ENCODE measurements around the gene KDM2B.

Gene KDM2B

GRCh38 chr12:121560392-121561008 lies 20.3 kb downstream of the KDM2B start:
- no peak for DNase-seq

- DNase-seq, result no peak
Observed at GRCh38 chr12:121558956-121559355, 21.9 kb downstream of the KDM2B start.

DNA sequence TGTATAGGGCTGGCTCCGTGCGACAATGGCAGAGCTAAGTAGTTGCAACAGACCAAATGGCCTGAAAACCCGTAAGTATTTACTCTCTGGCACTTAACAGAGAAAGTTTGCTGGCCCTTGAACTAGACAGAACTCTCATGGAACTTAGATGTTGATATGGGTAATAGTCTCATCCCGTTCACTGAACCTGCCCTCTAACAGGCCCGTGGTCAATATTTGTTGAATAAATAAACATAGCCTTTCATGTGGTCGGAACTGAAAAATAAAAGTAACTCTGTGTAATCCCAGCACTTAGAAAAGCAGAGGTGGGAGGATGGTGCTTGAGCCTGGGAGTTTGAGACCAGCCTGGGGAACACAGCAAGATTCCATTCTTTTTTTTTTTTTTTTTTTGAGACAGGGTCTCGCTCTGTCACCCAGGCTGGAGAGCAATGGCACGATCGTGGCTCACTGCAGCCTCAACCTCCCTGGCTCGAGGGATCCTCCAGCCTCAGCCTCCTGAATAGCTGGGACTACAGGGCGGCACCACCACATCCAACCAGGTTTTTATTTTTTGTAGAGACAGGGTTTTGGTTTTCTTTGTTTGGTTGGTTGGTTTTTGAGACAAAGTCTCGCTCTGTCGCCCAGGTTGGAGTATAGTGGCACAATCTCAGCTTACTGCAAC lies 29.7 kb downstream of the KDM2B start:
- no peak for DNase-seq

DNA sequence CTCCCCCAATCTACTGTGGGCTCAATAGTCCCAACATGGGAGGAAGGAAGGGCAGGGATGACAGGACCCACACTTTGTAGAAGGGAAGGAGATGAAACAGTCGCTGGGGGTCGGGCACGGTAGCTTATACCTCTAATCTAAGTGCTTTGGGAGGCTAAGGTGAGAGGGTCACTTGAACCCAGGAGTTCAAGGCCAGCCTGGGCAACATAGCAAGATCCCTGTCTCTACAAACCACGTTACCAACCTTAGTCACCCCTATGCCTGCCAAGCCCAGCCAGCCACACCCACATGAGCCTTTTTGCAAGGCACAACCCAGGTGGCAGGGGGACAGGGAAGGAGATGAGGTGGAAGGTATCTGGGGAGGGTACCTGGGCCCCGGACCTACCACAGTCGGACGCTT lies 31.7 kb downstream of the KDM2B start:
- DNase-seq, result no peak

DNA sequence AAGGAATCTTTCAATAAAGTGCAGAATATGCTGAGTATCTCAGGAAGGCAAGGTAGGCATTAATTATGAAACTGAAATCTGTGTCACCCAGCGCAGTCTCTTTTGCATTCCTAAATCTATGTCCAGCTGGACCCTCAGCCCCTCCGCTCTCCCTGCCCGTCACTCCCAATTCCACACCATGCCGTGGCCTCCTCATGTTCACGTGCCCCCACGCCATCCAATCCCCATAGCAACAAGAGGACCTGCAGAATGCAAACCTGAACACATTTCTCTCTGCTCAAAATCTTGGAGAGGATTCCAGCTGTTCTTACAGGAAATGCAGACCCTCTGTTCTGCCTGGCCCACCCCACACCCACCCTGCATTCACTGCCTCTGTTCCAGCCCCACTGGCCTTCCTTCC lies 35.3 kb downstream of the KDM2B start:
- DNase-seq, result no peak

DNA sequence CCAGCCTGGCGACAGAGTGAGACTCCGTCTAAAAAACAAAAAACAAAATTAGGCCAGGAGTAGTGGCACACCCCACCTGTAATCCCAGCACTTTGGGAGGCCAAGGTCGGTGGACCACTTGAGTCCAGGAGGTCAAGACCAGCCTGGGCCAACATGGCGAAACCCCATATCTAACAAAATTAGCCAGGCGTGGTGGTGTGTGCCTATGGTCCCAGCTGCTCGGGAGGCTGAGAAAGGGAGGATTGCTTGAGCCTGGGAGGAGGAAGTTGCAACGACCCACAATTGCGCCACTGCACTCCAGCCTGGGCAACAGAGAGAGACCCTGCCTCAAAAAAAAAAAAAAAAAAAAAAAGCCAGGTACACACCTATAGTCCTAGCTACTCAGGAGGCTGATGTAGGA lies 37.0 kb downstream of the KDM2B start:
- no peak for DNase-seq

DNA sequence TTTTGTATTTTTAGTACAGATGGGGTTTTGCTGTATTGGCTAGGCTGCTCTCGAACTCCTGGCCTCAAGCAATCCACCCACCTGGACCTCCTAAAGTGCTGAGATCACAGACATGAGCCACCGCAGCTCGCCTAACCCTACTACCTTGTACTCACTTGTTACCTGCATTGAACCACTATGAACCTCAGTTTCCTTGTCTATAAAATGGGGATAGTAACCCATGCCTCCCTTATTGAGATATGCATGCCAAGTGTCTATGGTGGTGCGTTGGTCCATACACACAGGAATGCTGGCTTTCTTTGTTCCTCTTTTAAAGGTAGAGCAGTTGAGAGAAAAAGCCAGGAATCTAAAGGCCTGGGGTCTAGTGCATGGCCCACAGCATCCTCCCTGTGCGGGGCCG lies 40.9 kb downstream of the KDM2B start:
- no peak for DNase-seq

- DNase-seq, result no peak
Observed at GRCh38 chr12:121538699-121539061, 42.1 kb downstream of the KDM2B start.

DNA sequence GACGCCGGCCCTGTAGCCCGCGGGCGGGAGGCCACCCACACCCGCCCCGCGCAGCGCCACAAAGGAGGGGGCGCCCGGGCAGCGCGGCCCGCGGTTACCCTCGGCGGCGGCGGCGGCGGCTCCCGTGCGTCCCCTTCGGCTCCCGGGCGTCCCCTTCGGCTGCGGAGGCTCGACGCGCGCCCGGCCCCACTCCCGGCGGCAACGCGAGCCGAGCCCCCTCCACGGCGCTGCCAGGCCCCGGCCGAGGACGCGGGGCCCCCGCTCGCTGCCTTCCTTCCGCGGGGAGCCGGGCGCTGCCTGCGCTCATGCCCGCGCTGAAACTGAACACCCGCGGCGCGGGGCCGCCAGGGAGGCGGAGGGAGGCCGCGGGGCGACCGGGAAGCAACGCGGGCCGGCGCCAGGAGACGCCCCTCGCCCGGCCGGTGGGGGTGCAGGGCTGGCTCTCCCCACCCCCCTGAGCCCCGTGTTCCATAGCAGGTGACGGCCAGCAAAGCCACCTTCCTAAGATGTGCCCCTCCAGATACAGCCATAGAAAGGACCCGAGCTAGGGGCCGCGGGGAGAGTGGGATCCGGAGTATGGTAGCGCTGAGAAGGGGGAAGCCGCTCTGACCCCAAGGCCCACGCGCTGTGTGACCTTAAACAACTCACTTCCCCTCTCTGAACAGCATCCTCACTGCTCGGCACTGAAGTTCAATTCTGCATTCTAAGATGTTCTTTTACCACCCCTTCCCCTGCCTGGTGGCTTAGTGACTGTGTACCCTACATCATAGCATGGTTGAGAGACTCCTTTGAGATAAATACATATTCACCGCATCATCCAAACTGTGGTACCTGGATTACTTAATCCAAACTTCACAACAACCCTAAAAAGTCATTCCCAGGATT lies 42.8 kb downstream of the KDM2B start:
- no peak for DNase-seq

- peak; percentile 36 for DNase-seq
Observed at GRCh38 chr12:121536899-121537813, 43.7 kb downstream of the KDM2B start.

DNA sequence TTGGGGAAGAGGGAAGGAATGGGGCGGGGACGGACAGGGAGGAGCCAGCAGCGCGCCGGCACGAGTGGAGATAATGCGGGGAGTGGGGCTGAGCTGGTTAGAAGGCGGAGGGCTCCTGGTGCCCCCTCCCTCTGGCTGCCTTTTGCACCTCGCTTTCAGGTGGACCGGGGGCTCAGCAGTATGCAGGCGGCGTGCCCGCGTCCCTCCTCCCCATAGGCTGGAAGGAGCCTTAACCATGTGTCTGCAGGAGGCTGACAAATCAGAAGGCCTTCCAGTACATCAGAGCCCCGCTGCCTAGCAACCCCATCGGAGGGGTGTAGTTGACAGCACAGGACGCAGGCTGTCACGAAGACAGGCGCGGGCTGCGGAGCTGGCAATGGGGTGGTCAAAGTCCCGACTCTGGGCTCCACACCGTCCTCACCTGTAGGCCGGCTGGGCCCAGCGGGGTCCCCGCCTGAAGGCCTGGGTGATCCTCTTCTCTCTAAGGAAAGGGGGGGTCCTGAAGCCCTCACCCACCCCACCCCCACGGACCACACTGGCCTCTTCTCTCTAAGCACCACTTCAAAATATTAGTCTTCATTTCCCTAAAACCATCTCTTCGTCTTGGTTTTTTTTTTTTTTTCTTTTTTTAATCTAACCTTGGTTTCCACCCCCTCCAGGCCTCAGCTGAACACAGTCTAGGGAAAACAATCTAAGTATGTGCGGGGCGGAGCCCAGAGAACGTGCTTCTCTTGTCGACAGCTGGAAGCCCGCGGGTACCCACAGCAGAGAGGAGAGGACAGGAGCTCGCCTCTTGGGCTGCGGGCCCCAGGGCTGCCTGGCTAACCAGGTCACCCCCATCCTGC lies 44.5 kb downstream of the KDM2B start:
- peak; percentile 89 for DNase-seq

GRCh38 chr12:121535150-121536053 lies 45.4 kb downstream of the KDM2B start:
- no peak for DNase-seq

DNA sequence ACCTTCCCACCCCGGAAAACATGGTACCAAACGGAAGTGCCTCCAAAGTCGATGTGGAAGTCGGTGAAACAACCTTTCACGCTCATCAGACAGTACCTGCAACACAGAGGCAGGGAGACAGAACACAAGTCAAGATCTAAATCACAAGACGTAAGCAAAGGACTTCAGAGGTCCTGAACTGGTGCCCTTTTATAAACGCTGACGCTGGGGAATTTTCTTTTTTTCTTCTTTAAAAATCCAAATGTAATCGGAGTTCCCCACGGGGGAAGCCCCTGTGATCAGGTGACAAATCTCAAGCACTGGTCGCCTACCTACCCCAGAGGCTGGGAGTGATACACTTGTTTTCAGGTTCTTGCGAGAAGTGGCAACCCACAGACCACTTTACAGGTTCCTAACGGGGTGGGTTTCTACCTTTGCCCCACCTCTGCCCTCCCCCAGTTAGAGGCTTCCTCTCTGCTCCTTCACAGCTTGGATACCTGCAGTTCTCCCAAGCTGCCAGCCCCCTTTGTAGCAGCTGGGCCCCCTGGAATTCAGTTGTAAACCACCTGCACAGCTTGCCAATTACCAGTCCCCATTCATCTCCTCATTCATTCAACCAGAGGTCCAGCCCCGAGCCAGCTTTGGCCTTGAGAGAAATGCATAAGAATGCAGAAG lies 46.2 kb downstream of the KDM2B start:
- DNase-seq, result no peak

DNA sequence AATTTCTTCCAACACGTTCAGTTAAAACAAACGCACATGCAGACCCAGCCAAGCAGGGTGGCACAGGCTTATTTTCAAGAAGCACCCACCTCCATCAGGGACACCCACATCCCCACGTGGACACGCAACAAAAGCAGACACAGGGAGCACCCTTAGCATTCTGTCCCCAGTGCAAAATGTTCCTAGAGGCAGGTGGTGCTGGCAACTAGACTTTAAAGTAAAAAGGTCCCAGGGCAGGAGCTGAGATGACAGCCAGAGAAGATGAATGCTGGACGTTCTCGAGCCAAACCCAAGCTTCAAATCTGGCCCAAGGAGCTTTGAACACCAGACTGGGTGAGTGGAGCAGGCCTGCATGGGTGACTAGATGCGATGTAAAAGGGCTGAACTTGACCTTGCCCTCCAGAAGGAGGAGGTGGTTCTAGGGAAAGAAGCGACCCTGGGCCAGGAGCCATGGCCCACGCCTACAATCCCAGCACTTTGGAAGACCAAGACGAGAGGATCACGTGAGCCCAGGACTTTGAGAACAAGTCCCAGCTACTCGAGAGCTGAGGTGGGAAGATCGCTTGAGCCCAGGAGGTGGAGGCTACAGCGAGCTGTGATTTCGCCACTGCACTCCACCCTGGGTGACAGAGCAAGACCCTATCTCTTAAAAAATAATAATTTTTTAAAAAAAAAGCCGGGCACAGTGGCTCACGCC lies 47.3 kb downstream of the KDM2B start:
- no peak for DNase-seq

DNA sequence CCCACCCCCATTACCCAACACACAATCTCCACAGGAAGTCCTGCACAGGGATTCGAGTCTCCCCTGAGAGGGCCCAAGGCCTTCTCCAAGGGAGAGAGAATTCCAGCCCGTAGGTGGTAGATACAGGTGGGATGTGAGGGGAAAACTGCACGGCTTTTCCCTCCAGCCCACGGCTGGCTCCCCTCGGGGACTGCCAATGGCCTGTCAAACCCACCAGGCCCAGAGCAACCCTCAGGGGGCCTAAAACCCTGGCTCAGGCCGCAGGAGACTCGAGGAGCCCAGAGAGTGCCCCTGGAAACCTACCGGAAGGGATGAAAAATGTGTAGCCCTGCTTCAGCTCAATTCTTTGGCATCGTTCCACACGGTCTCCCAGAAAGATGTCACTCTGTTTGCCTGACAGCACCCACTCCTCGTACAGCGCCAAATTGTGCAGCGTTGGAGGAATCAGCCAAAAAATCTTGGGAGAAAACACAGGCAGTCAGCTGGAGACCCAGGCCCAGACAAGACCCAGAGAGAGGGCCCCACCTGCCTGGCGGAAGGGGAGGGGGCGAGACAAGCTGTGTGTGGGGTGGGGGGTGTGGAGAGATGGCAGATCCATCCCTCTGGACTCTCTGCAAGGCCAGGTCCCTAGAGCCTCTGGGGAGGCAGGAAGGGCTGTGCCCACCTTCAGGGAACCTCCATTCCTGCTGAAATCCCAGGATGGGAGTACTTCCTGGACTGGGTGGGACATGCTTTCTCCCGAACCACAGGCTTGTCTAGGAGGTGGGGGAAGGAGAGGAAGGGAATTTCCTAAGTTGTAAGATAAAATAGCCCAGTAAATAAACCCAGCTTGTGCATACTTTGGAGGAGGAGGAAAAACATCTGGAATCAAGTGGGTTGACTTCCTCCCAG lies 48.1 kb downstream of the KDM2B start:
- peak; percentile 35 for DNase-seq

- DNase-seq, result no peak
Observed at GRCh38 chr12:121531356-121531750, 49.5 kb downstream of the KDM2B start.

DNA sequence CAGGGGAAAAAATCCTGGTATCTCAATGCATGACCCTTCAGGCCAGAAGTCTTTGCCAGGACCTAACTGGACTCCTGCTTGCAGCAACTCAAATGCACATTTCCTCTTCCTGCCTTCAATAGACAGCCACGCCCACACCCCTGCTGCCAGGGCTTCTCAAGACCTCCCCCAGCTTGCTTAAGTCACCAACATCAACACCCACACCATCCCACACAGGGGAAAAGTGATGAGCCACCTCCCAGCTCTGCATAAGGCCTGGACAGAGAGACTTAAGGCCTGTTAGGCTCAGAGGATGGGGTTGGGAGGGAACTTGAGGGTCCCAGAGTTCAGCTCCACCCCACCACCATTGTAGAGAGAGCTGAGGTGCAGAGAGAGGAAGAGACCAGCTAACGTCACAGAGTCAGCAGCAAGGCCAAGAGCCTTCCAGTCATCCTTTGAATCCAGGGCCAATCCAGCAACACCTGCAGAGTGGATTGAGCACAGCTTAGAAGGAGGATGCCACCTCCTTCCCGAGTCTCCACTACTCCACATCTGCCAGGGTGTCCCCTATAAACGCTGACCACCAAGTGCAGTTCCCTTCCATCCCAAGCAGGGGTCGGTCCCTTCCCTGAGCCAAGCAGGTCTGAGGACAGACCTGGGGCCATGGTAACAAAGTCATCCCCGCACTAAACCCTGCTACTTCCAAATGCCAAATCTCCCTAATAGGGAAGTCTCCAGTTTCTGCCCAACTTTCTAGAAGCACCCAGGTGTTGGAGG lies 50.0 kb downstream of the KDM2B start:
- DNase-seq, result peak; percentile 73

DNA sequence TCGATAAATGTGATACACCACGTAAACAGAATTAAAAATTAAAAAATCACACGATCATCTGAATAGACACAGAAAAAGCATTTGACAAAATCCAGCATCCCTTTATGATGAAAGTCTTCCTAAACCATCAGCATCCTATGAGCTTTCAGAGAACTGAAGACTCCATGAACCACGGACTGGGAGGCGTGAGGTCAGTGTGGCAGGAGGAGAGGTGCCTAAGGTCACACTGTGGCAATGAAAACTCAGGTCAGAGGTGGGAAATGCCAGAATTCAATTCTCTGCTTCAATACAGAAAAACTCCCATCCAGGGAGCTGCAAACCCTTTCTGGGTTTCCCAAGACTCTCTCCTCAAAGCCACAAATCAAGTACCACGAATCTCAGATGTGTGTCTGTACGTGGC lies 51.6 kb downstream of the KDM2B start:
- no peak for DNase-seq

All from fibroblast of skin of right biceps (primary cell).